ENCODE results near the gene PCSK4.

GRCh38 chr19:1526979-1527649, 37.0 kb upstream of the PCSK4 start:
- TF ChIP-seq EZH2 (IDR thresholded peaks at IDR 0.05; ENCODE audit: borderline replicate concordance, low read length): no peak
- no peak for TF ChIP-seq CTCF (conservative IDR thresholded peaks at IDR 0.05 in 1 of 2, IDR thresholded peaks at IDR 0.05 in 1 of 2; ENCODE audit: extremely low read depth in 1 of 2, insufficient read depth in 1 of 2, low read depth in 1 of 2, low read length in 2 of 2)

Data from mammary epithelial cell (primary cell).